Gastroesophageal sphincter (tissue), 4 donors: ENCODE results near the gene THBS1. TPM values are rescaled to one million over a fixed set of nuclear protein-coding genes. Genes with fewer than 3 reads are reported as not detected.

Experiments used
- ATAC-seq: fragments of 150-250 bp; one replicate; pipeline ENCODE4 v1.9.1; 2016; ENCODE audit warnings: mild to moderate bottlenecking, moderate library complexity
- H3K27ac ChIP-seq, 4 donors: fragments of 200-600 bp; sonication (generic) in 3 of 4; 1 replicate in 3 of 4; 2 replicates in 1 of 4; pipeline ENCODE4 v1.5.1; 2016 to 2019
- H3K27me3 ChIP-seq: fragments of 200-600 bp; sonication (generic); one replicate; pipeline ENCODE4 v1.5.1; 2019
- H3K36me3 ChIP-seq, 2 donors: fragments of 200-600 bp; sonication (generic); one replicate each; pipeline ENCODE4 v1.5.1; 2019; ENCODE audit warnings: control low read depth in 1 of 2
- H3K4me1 ChIP-seq, 3 donors: fragments of 200-600 bp; sonication (generic); 1 replicate in 2 of 3; 2 replicates in 1 of 3; pipeline ENCODE4 v1.5.1; 2016 to 2019; ENCODE audit warnings: control low read depth in 2 of 3
- H3K4me3 ChIP-seq, 2 donors: fragments of 200-600 bp; sonication (generic); one replicate each; pipeline ENCODE4 v1.5.1; 2019; ENCODE audit warnings: mild to moderate bottlenecking in 1 of 2, moderate library complexity in 1 of 2
- H3K9me3 ChIP-seq, 3 donors: fragments of 200-600 bp; sonication (generic); one replicate each; pipeline ENCODE4 v1.5.1; 2017 to 2019; ENCODE audit warnings: control low read depth in 2 of 3
- CTCF ChIP-seq, 4 experiments: fragments of 200-600 bp in 2 of 4; fragments of 450-650 bp in 2 of 4; sonication (generic) in 1 of 4; IDR thresholded peaks; one replicate each; pipeline ENCODE4 v1.5.1; 2017 to 2019; ENCODE audit warnings: antibody characterized with exemption in 4 of 4, mild to moderate bottlenecking in 2 of 4, moderate library complexity in 2 of 4
- EP300 ChIP-seq: sonication (generic); formaldehyde crosslinking; IDR thresholded peaks from one replicate; pipeline ENCODE4 v1.6.1; 2017; ENCODE audit warnings: antibody characterized with exemption, mild to moderate bottlenecking
- POLR2A ChIP-seq, 2 donors: fragments of 450-650 bp; IDR thresholded peaks; one replicate each; pipeline ENCODE4 v1.6.1; 2017; ENCODE audit warnings: antibody characterized with exemption in 2 of 2, mild to moderate bottlenecking in 2 of 2, moderate library complexity in 1 of 2
- POLR2AphosphoS5 ChIP-seq: sonication (generic); formaldehyde crosslinking; IDR thresholded peaks from one replicate; pipeline ENCODE4 v1.6.1; 2017; ENCODE audit warnings: antibody characterized with exemption
- WGBS, 2 donors: methylation state at CpG; one replicate each; pipeline ENCODE4 v1.1.5; 2018; ENCODE audit warnings: low coverage in 1 of 2; 5-methylcytosine and 5-hydroxymethylcytosine counted together
- total RNA-seq, 4 donors: library from RNA; depleted of rRNA; stranded (reverse); fragments of >200 nt; gene quantifications; one replicate each; pipeline ENCODE4 v1.1.0, GENCODE V29; 2016

Gene THBS1
- total RNA-seq, 4 donors from 2014 or later = 183 to 1,645 (median 277) TPM

GRCh38 chr15:39622660-39623516, 42.0 kb downstream of the THBS1 start:
- Histone ChIP-seq H3K27ac (no peak overlapping the region), H3K27me3 (no peaks in the 10 kb centered on the region), H3K9me3 (no peaks in the 10 kb centered on the region), H3K4me3 (no peak overlapping the region), H3K4me1 (peaks cover 5 to 42% (median 8%) of the 10 kb centered on the region in 3 donors), H3K36me3 (no peaks in the 10 kb centered on the region)
- no peak for ATAC-seq
- WGBS, 2 donors = 71 to 79% methylated on average over 4 to 6 of the region's 6 CpGs
- TF ChIP-seq CTCF (IDR thresholded peaks at IDR 0.05) (no peak), POLR2AphosphoS5 (no peak), EP300 (no peak), POLR2A (IDR thresholded peaks at IDR 0.05) (no peak)

GRCh38 chr15:39623529-39623931, 42.7 kb downstream of the THBS1 start:
- ATAC-seq = no peak
- Histone ChIP-seq H3K36me3 (no peaks in the 10 kb centered on the region), H3K27me3 (no peaks in the 10 kb centered on the region), H3K27ac (no peak overlapping the region), H3K9me3 (no peaks in the 10 kb centered on the region), H3K4me1 (peaks cover 5 to 48% (median 9%) of the 10 kb centered on the region in 3 donors), H3K4me3 (no peak overlapping the region)
- WGBS, 2 donors = 78 to 87% methylated on average over 4 of the region's 4 CpGs
- no peak for TF ChIP-seq POLR2AphosphoS5

- Histone ChIP-seq H3K4me1 (peaks cover 5 to 61% (median 14%) of the 10 kb centered on the region in 3 donors), H3K36me3 (no peaks in the 10 kb centered on the region), H3K4me3 (no peak overlapping the region), H3K27ac (peak overlapping the region in 3 of 4 donors; percentile 65 to 77 (median 68)), H3K9me3 (no peaks in the 10 kb centered on the region), H3K27me3 (no peaks in the 10 kb centered on the region)
- WGBS, 2 donors = 20 to 40% methylated on average over 1 to 4 of the region's 6 CpGs
- ATAC-seq = peak; percentile 91
- TF ChIP-seq POLR2AphosphoS5 = peak; percentile 75
- TF ChIP-seq CTCF (IDR thresholded peaks at IDR 0.05) = peak in 3 of 4 experiments; percentile 16 to 40 (median 31)
- TF ChIP-seq EP300 = no peak
Measured at GRCh38 chr15:39624806-39625205, 43.9 kb downstream of the THBS1 start.

- H3K9me3 ChIP-seq = no peaks in the 10 kb centered on the region
- no peak for TF ChIP-seq POLR2AphosphoS5
- TF ChIP-seq POLR2A (IDR thresholded peaks at IDR 0.05) = no peak
- TF ChIP-seq CTCF (IDR thresholded peaks at IDR 0.05) = no peak
- TF ChIP-seq EP300 = no peak
- 100% methylated on average over 1 of the region's 4 CpGs; no CpG with 5 or more reads in 1 of the 2 donors for WGBS, 2 donors
- no peaks in the 10 kb centered on the region for H3K36me3 ChIP-seq
- peaks cover 5 to 62% (median 14%) of the 10 kb centered on the region in 3 donors for H3K4me1 ChIP-seq
- no peaks in the 10 kb centered on the region for H3K27me3 ChIP-seq
- peak overlapping the region in 3 of 4 donors; percentile 65 to 77 (median 68) for H3K27ac ChIP-seq
- no peak for ATAC-seq
- H3K4me3 ChIP-seq = no peak overlapping the region
Measured at GRCh38 chr15:39625451-39625850, 44.6 kb downstream of the THBS1 start.

- no peak for TF ChIP-seq POLR2AphosphoS5
- TF ChIP-seq EP300 = no peak
- no peak for TF ChIP-seq POLR2A (IDR thresholded peaks at IDR 0.05)
- TF ChIP-seq CTCF (IDR thresholded peaks at IDR 0.05) = no peak
- H3K27ac ChIP-seq = peak overlapping the region in 3 of 4 donors; percentile 65 to 77 (median 68)
- H3K27me3 ChIP-seq = no peaks in the 10 kb centered on the region
- peaks cover 5 to 62% (median 14%) of the 10 kb centered on the region in 3 donors for H3K4me1 ChIP-seq
- no peaks in the 10 kb centered on the region for H3K36me3 ChIP-seq
- no peak overlapping the region for H3K4me3 ChIP-seq
- no peaks in the 10 kb centered on the region for H3K9me3 ChIP-seq
- no peak for ATAC-seq
Measured at GRCh38 chr15:39625856-39626255, 45.0 kb downstream of the THBS1 start.
